Uterus (tissue), 2 donors: ENCODE results near the gene TMEM45A.

Experiments
- POLR2A ChIP-seq, 2 donors: fragments of 450-650 bp; IDR thresholded peaks; one replicate each; pipeline ENCODE4 v1.6.1; 2016; ENCODE audit warnings: antibody characterized with exemption in 2 of 2, mild to moderate bottlenecking in 1 of 2, moderate library complexity in 1 of 2
- TF ChIP-seq, protein P1 (sequence below), 4 experiments: fragments of 200-600 bp in 2 of 4; fragments of 450-650 bp in 2 of 4; sonication (generic) in 2 of 4; IDR thresholded peaks; one replicate each; pipeline ENCODE4 v1.5.1; 2016 to 2019; ENCODE audit warnings: antibody characterized with exemption in 4 of 4, mild to moderate bottlenecking in 2 of 4, moderate library complexity in 1 of 4

DNA sequence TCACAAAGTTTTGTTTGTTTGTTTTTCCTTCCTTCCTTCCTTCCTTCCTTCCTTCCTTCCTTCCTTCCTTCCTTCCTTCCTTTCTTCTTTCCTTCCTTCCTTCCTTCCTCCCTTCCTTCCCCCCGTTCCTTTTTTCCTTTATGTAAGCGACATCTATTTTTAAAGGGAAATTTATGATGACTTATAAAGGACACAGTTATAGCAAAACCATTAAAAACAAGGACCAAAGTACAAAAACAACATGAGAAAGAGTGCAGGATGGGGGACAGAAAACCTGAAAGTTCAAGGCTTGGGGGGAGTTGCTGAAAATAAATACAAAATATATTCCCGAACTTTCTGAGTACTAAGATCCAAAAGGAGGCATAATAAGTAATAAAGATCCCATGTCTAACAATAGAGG, 118.8 kb downstream of the TMEM45A start:
- TF ChIP-seq, protein P1, sequence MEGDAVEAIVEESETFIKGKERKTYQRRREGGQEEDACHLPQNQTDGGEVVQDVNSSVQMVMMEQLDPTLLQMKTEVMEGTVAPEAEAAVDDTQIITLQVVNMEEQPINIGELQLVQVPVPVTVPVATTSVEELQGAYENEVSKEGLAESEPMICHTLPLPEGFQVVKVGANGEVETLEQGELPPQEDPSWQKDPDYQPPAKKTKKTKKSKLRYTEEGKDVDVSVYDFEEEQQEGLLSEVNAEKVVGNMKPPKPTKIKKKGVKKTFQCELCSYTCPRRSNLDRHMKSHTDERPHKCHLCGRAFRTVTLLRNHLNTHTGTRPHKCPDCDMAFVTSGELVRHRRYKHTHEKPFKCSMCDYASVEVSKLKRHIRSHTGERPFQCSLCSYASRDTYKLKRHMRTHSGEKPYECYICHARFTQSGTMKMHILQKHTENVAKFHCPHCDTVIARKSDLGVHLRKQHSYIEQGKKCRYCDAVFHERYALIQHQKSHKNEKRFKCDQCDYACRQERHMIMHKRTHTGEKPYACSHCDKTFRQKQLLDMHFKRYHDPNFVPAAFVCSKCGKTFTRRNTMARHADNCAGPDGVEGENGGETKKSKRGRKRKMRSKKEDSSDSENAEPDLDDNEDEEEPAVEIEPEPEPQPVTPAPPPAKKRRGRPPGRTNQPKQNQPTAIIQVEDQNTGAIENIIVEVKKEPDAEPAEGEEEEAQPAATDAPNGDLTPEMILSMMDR (IDR thresholded peaks at IDR 0.05): no peak
- TF ChIP-seq POLR2A (IDR thresholded peaks at IDR 0.05): no peak
